NB4 (cell line): Measurements from ENCODE around the gene OST4.

Source experiments
- CTCF ChIP-seq: IDR thresholded peaks from one replicate; pipeline ENCODE4 v1.5.1; 2012; ENCODE audit warnings: low read depth, low read length
- POLR2A ChIP-seq: IDR thresholded peaks from 2 replicates; pipeline ENCODE4 v1.6.1; 2011; ENCODE audit warnings: mild to moderate bottlenecking; ENCODE audit not compliant: insufficient read length; ENCODE audit errors: extremely low read depth

DNA sequence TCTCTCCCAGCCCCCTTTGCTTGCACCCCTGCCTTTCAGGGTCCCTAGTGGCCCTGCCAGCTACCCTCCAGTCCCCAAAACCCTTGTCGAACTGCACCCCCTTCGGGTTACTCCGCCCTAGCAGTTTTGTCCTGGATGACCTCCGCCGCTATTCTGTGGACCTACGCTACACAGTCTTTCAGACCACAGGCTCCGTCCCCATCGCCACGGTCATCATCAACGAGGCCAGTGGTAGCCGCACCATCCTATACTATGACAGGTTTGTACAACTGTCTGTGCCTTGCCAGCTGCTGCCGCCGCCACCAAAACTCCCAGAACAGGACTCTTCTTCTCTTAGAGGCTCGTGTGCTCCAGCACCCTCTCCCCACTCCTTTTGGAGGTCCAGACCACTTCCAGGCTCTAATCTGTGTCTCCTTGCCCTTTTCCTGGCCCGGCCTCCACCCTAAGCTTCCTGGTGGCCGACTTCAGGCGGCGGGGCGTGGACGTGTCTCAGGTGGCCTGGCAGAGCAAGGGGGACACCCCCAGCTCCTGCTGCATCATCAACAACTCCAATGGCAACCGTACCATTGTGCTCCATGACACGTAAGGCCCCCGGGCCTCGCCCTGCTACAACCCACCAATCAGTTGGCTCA, 23.0 kb upstream of the OST4 start:
- TF ChIP-seq CTCF = no peak
- no peak for TF ChIP-seq POLR2A
